ENCODE measurements around the gene TMEFF1. TPM values are rescaled to one million over a fixed set of nuclear protein-coding genes. Genes with fewer than 3 reads are reported as not detected.

TMEFF1 gene
- 1.8 and 2.5 TPM in 2 replicates for total RNA-seq
- polyA plus RNA-seq, result 0.55 and 1.1 TPM in 2 replicates
- 0.20 and 0.89 TPM in 2 replicates for polyA plus RNA-seq (2012)
- polyA minus RNA-seq (ENCODE audit: low replicate concordance), result not detected in 2 replicates

- peak in 1 of 2 donors; percentile 41 for DNase-seq (ENCODE audit: low read depth in 2 of 2)
- no peak for TF ChIP-seq EZH2 (IDR thresholded peaks at IDR 0.05; ENCODE audit: low read length, missing control alignments)
- TF ChIP-seq CTCF (conservative IDR thresholded peaks at IDR 0.05 in 1 of 2, IDR thresholded peaks at IDR 0.05 in 1 of 2; ENCODE audit: low read depth in 1 of 2, low read length in 2 of 2), result no peak
- H3K9me3 ChIP-seq (ENCODE audit: control insufficient read depth, insufficient read depth, low read depth, low read length), result no peaks in the 10 kb centered on the region
- H3K27ac ChIP-seq (ENCODE audit: insufficient read depth, low read length), result peak within 1 kb of the TSS; percentile 46
- H3K4me1 ChIP-seq (ENCODE audit: control insufficient read depth, extremely low read depth, insufficient read depth, low read length), result no peaks in the 10 kb centered on the region
- H4K20me1 ChIP-seq (ENCODE audit: control insufficient read depth, extremely low read depth, insufficient read depth, low read length), result no peaks in the 10 kb centered on the region
- no peaks in the 10 kb centered on the region for H3K27me3 ChIP-seq (ENCODE audit: control insufficient read depth, insufficient read depth, low read length)
- H3K79me2 ChIP-seq (ENCODE audit: control insufficient read depth, insufficient read depth, low read length), result no peaks in the 10 kb centered on the region
- peak within 1 kb of the TSS; percentile 59 for H3K9ac ChIP-seq (ENCODE audit: insufficient read depth, low read length)
- H2AFZ ChIP-seq (ENCODE audit: low read length), result peak within 1 kb of the TSS; percentile 39
- H3K36me3 ChIP-seq (ENCODE audit: control insufficient read depth, insufficient read depth, low read length), result no peaks in the 10 kb centered on the region
- peak within 1 kb of the TSS; percentile 79 for H3K4me2 ChIP-seq (ENCODE audit: extremely low read depth, insufficient read depth, low read length)
- H3K4me3 ChIP-seq (replicated peaks in 1 of 4; ENCODE audit: control extremely low read depth in 1 of 4, insufficient read depth in 1 of 4, low read depth in 3 of 4, low read length in 4 of 4), result peak within 1 kb of the TSS; percentile 39 to 74 (median 70)
Measured at GRCh38 chr9:100472788-100473275, at the start of gene TMEFF1. Gene TMEFF1 (plus strand): TSS chr9:100473149. CDS start chr9:100473545, 396 bp downstream.

- Histone ChIP-seq H3K9me3 (ENCODE audit: control insufficient read depth, insufficient read depth, low read depth, low read length) (no peaks in the 10 kb centered on the region), H3K4me1 (ENCODE audit: control insufficient read depth, extremely low read depth, insufficient read depth, low read length) (peaks cover 19% of the 10 kb centered on the region), H3K27ac (ENCODE audit: insufficient read depth, low read length) (peak overlapping the region; percentile 94), H3K4me3 (replicated peaks in 1 of 4; ENCODE audit: control extremely low read depth in 1 of 4, insufficient read depth in 1 of 4, low read depth in 3 of 4, low read length in 4 of 4) (no peak overlapping the region), H3K27me3 (ENCODE audit: control insufficient read depth, insufficient read depth, low read length) (no peaks in the 10 kb centered on the region), H3K36me3 (ENCODE audit: control insufficient read depth, insufficient read depth, low read length) (no peaks in the 10 kb centered on the region), H4K20me1 (ENCODE audit: control insufficient read depth, extremely low read depth, insufficient read depth, low read length) (no peaks in the 10 kb centered on the region), H3K9ac (ENCODE audit: insufficient read depth, low read length) (no peak overlapping the region), H3K4me2 (ENCODE audit: extremely low read depth, insufficient read depth, low read length) (no peak overlapping the region), H2AFZ (ENCODE audit: low read length) (no peak overlapping the region), H3K79me2 (ENCODE audit: control insufficient read depth, insufficient read depth, low read length) (peaks cover 27% of the 10 kb centered on the region)
- TF ChIP-seq CTCF (conservative IDR thresholded peaks at IDR 0.05 in 1 of 2, IDR thresholded peaks at IDR 0.05 in 1 of 2; ENCODE audit: low read depth in 1 of 2, low read length in 2 of 2) (no peak), EZH2 (IDR thresholded peaks at IDR 0.05; ENCODE audit: low read length, missing control alignments) (no peak)
- peak in 1 of 2 donors; percentile 39 for DNase-seq (ENCODE audit: low read depth in 2 of 2)
Measured at GRCh38 chr9:100425758-100426157, 47.2 kb upstream of the TMEFF1 start.

- peak overlapping the region; percentile 57 to 74 (median 68) for H3K4me3 ChIP-seq (replicated peaks in 1 of 4; ENCODE audit: control extremely low read depth in 1 of 4, insufficient read depth in 1 of 4, low read depth in 3 of 4, low read length in 4 of 4)
- no peaks in the 10 kb centered on the region for H3K36me3 ChIP-seq (ENCODE audit: control insufficient read depth, insufficient read depth, low read length)
- DNase-seq (ENCODE audit: low read depth in 2 of 2), result no peak
- H3K27me3 ChIP-seq (ENCODE audit: control insufficient read depth, insufficient read depth, low read length), result no peaks in the 10 kb centered on the region
- TF ChIP-seq CTCF (conservative IDR thresholded peaks at IDR 0.05 in 1 of 2, IDR thresholded peaks at IDR 0.05 in 1 of 2; ENCODE audit: low read depth in 1 of 2, low read length in 2 of 2), result no peak
- TF ChIP-seq EZH2 (IDR thresholded peaks at IDR 0.05; ENCODE audit: low read length, missing control alignments), result no peak
- H3K79me2 ChIP-seq (ENCODE audit: control insufficient read depth, insufficient read depth, low read length), result peaks cover 31% of the 10 kb centered on the region
- peak overlapping the region; percentile 15 for H2AFZ ChIP-seq (ENCODE audit: low read length)
- H3K9ac ChIP-seq (ENCODE audit: insufficient read depth, low read length), result peak overlapping the region; percentile 68
- H4K20me1 ChIP-seq (ENCODE audit: control insufficient read depth, extremely low read depth, insufficient read depth, low read length), result no peaks in the 10 kb centered on the region
- H3K4me1 ChIP-seq (ENCODE audit: control insufficient read depth, extremely low read depth, insufficient read depth, low read length), result peaks cover 19% of the 10 kb centered on the region
- H3K9me3 ChIP-seq (ENCODE audit: control insufficient read depth, insufficient read depth, low read depth, low read length), result no peaks in the 10 kb centered on the region
- H3K4me2 ChIP-seq (ENCODE audit: extremely low read depth, insufficient read depth, low read length), result peak overlapping the region; percentile 73
- peak overlapping the region; percentile 94 for H3K27ac ChIP-seq (ENCODE audit: insufficient read depth, low read length)
Measured at GRCh38 chr9:100426189-100426529, 46.8 kb upstream of the TMEFF1 start.
